GM21447 (cell line): ENCODE measurements around the gene VAMP3.

Experiments used
- ATAC-seq: cut with Tn5 transposase; IDR thresholded peaks from one replicate; pipeline ENCODE4 v1.9.1; 2021; ENCODE audit not compliant: unreplicated experiment

Gene VAMP3, protein sequence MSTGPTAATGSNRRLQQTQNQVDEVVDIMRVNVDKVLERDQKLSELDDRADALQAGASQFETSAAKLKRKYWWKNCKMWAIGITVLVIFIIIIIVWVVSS

GRCh38 chr1:7770997-7771822 is at the start of gene VAMP3:
Gene VAMP3 (plus strand): TSS chr1:7771296. CDS start chr1:7771384, 88 bp downstream.
- ATAC-seq: peak; percentile 69

- no peak for ATAC-seq
Measured at GRCh38 chr1:7721940-7722669, 49.0 kb upstream of the VAMP3 start.

DNA sequence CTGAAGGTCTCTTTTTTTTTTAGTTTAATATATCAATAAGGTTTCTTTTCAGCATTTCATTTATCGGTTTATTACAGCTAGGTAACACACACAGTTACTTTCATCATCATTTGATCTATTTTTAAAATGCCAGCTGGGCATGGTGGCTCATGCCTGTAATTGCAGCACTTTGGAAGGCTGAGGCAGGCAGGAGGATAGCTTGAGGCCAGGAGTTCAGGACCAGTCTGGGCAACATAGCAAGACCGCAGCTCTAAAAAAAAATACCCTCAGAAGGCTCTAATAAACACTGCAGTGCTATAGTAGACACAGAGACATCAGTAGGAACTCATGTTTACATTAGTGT is 48.5 kb upstream of the VAMP3 start:
- no peak for ATAC-seq

GRCh38 chr1:7726623-7727022 is 44.5 kb upstream of the VAMP3 start:
- no peak for ATAC-seq

DNA sequence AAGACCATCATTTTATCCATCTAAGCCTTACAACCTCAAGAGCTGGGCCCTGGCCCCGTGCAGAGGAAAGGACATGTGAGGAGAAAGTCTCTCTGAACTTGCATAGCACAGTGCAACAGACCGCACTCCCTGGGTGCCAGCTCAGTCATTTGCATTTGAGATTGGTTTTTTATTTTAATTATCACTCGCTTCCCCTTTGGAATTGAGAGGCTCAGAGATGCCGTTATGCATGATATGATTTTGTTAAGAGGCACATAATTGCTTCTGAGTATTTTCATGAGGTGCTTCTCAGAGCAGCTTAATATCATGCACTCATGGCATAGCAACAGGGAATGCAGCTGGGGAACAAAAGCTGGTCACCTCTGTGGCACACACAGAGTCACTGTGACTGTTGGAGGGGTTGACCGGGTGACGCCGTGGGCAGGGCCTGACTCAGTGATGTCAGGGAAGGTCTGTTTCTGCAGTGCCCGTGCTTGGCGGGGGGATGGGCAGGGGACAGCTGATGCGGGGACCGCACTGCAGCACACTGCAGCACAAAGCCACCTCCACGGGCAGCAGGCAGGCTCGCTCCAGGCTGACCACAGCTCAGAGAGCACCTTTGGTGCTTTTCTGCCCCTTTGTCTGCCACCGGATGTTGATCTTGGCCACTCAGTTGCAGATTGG is 43.2 kb upstream of the VAMP3 start:
- no peak for ATAC-seq

DNA sequence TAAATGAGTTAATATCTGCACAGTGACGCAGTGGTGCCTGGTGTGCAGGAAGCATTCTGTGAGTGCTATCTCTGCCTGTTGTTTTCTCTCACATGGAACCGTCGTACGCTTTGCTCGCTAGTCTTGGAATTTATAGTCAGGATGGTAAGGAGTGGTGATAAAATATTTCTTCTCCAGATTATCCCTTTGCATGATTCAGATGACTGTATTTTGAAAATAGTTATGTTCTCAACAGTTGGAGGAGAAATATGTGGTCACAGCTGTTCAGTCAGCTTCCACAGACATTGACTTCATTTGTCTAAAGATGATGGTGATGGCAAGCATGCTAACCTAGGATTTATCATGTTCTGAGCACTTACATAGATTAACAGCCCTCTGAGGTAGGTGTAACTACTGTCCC is 41.3 kb upstream of the VAMP3 start:
- no peak for ATAC-seq

DNA sequence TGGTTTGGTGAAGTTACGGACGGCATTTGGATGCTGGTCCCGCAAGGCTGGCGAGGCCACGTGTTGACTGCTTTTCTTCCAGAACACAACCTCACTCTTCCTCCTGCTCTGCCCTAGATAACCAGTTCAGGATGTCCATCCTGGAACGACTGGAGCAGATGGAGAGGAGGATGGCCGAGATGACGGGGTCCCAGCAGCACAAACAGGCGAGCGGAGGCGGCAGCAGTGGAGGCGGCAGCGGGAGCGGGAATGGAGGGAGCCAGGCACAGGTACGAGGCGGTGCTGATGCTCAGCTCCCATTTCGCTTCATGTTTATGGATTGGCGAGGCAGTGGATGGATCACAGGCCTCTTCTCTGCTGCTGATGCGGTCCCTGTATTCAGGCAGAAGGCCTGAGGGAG is 38.8 kb upstream of the VAMP3 start:
- ATAC-seq: no peak

DNA sequence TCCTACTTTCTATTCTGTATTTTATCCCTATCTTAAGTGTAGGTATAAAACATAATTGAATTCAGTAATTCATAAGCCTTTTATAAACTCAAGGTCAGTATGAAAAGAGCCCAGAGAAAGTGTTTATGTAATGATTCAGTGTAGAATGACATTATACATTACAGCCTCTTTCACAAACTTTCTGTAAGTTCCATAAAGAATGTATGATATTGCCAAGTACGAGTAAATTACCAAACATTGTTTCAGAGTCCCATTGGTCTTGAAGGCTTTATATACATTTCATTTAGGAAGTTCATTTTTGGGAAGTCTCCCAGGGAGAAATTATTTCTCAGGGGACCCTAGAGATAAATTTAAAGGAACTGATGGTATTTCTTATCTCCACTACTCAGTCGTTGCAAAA is 37.8 kb upstream of the VAMP3 start:
- no peak for ATAC-seq

- no peak for ATAC-seq
Measured at GRCh38 chr1:7738044-7738443, 33.1 kb upstream of the VAMP3 start.

GRCh38 chr1:7743346-7743745 is 27.8 kb upstream of the VAMP3 start:
- ATAC-seq: no peak

DNA sequence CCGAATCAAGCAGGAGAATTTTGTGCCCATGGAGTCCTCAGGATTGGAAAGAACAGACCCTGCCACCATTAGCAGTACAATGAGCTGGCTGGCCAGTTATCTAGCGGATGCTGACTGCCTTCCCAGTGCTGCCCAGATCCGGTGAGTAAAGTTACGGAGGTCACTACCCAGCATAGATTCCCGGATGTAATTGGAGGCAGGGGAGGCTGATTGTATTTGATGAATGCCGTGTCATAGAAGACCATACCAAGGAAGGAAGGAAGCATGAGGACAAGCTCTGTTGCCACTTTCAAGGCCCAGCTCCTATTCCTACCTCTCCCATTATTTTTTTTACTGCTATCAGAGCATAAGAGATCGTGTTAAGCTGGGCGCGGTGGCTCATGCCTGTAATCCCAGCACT is 26.2 kb upstream of the VAMP3 start:
- no peak for ATAC-seq

- no peak for ATAC-seq
Measured at GRCh38 chr1:7745783-7746182, 25.3 kb upstream of the VAMP3 start.

DNA sequence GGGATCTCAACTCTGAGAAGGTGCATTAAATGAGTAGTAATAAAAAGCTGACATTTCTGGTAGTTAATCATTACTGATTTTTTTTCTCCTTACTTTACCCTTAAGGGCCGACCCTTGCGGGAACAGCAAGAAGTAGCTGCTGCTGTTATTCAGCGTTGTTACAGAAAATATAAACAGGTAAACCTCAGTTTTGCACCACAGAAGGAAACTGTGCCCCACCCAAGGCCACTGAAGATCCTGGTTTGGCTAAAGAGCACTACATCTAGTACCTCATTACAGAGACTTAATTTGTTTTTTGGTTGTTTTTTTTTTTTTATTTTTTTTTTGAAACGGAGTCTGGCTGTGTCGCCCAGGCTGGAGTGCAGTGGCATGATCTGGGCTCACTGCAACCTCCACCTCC is 23.5 kb upstream of the VAMP3 start:
- ATAC-seq: no peak

DNA sequence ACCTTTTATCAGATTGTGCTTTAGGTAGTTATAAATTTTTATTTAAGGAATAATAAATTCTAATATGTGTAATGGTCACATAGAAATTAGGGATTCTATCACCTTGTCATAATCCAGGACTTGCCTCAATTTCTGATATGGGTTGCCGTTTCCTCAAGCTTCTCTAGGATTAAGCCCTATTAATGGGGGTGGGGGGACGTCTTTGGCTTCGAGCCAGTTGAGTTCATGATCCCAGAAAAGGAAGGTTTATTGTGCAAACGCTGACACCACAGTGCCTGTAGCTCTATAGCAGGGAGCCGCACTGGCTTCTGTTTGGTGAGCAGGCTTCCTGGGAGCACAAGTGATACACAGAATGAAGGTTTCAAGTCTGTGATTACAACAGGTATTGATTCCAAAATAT is 22.0 kb upstream of the VAMP3 start:
- no peak for ATAC-seq

DNA sequence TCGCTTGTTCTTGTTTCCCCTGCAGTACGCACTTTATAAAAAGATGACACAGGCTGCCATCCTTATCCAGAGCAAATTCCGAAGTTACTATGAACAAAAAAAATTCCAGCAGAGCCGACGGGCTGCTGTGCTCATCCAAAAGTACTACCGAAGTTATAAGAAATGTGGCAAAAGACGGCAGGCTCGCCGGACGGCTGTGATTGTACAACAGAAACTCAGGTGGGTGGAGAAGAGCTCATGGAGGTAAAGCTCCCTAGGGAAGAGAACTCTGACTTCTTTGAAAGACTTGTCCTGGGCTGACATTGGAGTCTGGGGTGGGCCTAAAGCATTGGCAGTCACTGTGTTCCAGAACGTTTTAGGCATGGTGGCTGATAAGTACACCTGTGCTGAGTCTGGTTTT is 19.9 kb upstream of the VAMP3 start:
- ATAC-seq: no peak

DNA sequence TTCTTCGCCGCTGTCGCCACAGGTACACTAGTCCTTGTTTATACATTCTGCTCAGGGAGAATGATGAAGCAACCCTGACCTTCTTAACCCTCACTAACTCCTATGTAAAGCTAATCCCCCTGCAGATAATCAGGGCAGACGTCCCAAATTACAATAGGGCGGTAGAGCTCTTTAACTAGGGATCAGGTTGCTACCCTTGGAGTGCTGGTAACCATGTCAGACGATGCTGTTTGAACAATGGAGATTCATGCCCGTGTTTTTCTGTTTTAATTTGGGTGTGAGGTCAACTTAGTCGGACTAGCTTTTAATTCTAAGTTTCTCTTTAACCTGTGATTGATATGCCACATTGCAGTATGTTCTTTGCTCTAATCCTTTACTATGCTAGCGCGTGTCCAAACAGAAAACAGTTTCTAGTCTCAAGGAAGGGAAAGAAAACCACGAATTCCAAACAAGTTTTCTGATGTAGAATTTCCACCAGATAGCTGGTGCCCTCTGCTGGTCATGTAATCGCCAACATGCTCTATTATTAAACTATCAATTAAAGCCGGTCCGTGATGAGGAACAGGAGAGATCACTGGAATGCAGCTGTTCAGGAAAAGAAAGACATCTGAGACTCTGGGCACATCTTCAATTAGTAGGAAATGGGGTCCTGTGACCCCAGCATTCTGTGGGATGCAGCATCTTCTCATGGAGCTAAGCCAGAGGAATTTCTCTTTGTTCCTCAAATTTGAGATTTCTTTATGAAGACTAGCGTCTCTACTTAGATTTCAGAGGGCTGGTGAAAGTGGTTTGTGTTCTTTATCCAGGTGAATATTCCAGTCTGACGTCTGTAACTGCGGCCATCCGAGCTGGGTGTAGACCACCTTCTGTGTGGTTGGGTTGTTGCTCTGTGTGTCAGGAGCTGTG is 18.3 kb upstream of the VAMP3 start:
- ATAC-seq: no peak

DNA sequence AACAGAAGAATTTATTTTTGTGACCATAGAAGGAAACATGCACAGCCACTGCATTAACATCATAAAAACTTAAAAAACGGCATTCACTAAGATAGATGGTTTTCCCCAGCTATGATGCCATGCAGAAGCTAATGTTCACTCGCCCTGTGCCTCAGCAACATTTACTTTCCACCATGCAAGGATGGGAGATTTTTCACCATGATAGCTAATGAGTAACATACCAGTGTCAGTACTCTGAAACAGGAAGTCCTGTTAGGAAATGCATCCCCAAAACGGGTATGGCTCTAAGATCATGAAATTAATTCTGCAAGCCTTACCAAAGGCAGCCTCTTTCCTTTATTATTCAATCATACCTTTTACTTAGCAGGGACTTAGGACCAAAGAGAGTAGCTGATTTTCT is 17.5 kb upstream of the VAMP3 start:
- ATAC-seq: no peak

DNA sequence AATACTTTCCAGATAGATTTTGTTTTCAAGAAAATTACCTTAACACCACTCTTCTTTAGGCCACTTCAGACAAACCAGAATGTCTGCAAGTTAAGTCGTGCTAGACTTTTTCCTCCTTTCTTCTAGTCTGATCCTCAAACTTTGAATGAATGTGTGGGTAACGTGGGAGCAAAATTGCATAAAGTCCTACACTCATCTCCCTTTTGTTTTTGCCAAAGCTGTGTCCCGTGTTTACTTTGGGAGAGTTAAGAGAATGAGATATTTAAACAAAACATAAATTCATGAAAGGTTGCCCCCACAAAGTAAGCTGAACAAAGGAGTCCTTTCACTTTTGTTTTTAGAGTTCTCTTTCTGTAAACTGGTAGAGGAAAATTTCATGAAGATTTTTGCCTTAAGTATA is 16.9 kb upstream of the VAMP3 start:
- no peak for ATAC-seq

- ATAC-seq: no peak
Measured at GRCh38 chr1:7755448-7755847, 15.6 kb upstream of the VAMP3 start.

- no peak for ATAC-seq
Measured at GRCh38 chr1:7760245-7760644, 10.9 kb upstream of the VAMP3 start.

GRCh38 chr1:7761103-7761502 is 10.0 kb upstream of the VAMP3 start:
- ATAC-seq: no peak
